HG03575 (cell line): ENCODE measurements around the gene RCCD1.
"Not testable (repeated sequence)": the region's sequence is repeated elsewhere in the genome, so short reads cannot be mapped to it uniquely, and the experiment has no call there.

Experiments
- ATAC-seq: cut with Tn5 transposase; IDR thresholded peaks from one replicate; pipeline ENCODE4 v1.9.1; 2021; ENCODE audit not compliant: unreplicated experiment, insufficient number of reproducible peaks, low FRiP score; ENCODE audit errors: extremely low read depth

Gene RCCD1

GRCh38 chr15:90916461-90916860, 38.2 kb upstream of the RCCD1 start:
- ATAC-seq = no peak

GRCh38 chr15:90917569-90917968, 37.1 kb upstream of the RCCD1 start:
- ATAC-seq = no peak

- no peak for ATAC-seq
Observed at GRCh38 chr15:90918034-90918788, 36.5 kb upstream of the RCCD1 start.

- ATAC-seq = no peak
Observed at GRCh38 chr15:90918835-90919234, 35.8 kb upstream of the RCCD1 start.

GRCh38 chr15:90921887-90922286, 32.8 kb upstream of the RCCD1 start:
- ATAC-seq = no peak

- peak; percentile 87 for ATAC-seq
Observed at GRCh38 chr15:90922712-90923322, 31.9 kb upstream of the RCCD1 start.

- no peak for ATAC-seq
Observed at GRCh38 chr15:90924375-90924774, 30.3 kb upstream of the RCCD1 start.

- not testable (repeated sequence) for ATAC-seq
Observed at GRCh38 chr15:90926766-90927165, 27.9 kb upstream of the RCCD1 start.

- ATAC-seq = not testable (repeated sequence)
Observed at GRCh38 chr15:90928106-90928505, 26.6 kb upstream of the RCCD1 start.

GRCh38 chr15:90929246-90930019, 25.3 kb upstream of the RCCD1 start:
- ATAC-seq = no peak

GRCh38 chr15:90930861-90931574, 23.7 kb upstream of the RCCD1 start:
- no peak for ATAC-seq

- no peak for ATAC-seq
Observed at GRCh38 chr15:90931575-90931827, 23.2 kb upstream of the RCCD1 start.

GRCh38 chr15:90931828-90932659, 22.6 kb upstream of the RCCD1 start, which contains the start of gene HDDC3:
Gene HDDC3 (minus strand): TSS chr15:90932549. CDS start chr15:90932540, 9 bp downstream.
- peak; percentile 40 for ATAC-seq

- no peak for ATAC-seq
Observed at GRCh38 chr15:90932660-90932991, 22.1 kb upstream of the RCCD1 start.

GRCh38 chr15:90933301-90933700, 21.4 kb upstream of the RCCD1 start:
- ATAC-seq = no peak

GRCh38 chr15:90934256-90934948, 20.3 kb upstream of the RCCD1 start:
- no peak for ATAC-seq

GRCh38 chr15:90934949-90935751, 19.5 kb upstream of the RCCD1 start, which contains the start of gene UNC45A:
Gene UNC45A (plus strand): TSS chr15:90935285. CDS start chr15:90935325, 40 bp downstream.
- no peak for ATAC-seq
